Neuronal stem cell (in vitro differentiated cells): ENCODE data around the gene FBXO21.

Experiments
- DNase-seq: peaks from one replicate; pipeline ENCODE4 v3.0.0-alpha.2; 2013; ENCODE audit warnings: low spot score
- H2AFZ ChIP-seq: one replicate; pipeline ENCODE4 v1.6.1; 2013; ENCODE audit warnings: mild to moderate bottlenecking, low read length, inconsistent platforms
- H2AK5ac ChIP-seq: 2 replicates; pipeline ENCODE4 v1.6.1; 2013; ENCODE audit warnings: low read depth, mild to moderate bottlenecking, inconsistent platforms, low read length, moderate library complexity, mixed read lengths
- H2BK120ac ChIP-seq: 2 replicates; pipeline ENCODE4 v1.6.1; 2013; ENCODE audit warnings: low read depth, mild to moderate bottlenecking, inconsistent platforms, low read length, moderate library complexity, mixed read lengths
- H2BK12ac ChIP-seq: one replicate; pipeline ENCODE4 v1.6.1; 2013; ENCODE audit warnings: low read length, inconsistent platforms
- H2BK15ac ChIP-seq: 2 replicates; pipeline ENCODE4 v1.6.1; 2013; ENCODE audit warnings: mild to moderate bottlenecking, low read length, inconsistent platforms, mixed read lengths
- H2BK5ac ChIP-seq: one replicate; pipeline ENCODE4 v1.6.1; 2013; ENCODE audit warnings: inconsistent platforms, mild to moderate bottlenecking, low read length, moderate library complexity
- H3K14ac ChIP-seq: one replicate; pipeline ENCODE4 v1.6.1; 2013; ENCODE audit warnings: low read length, inconsistent platforms
- H3K18ac ChIP-seq: 2 replicates; pipeline ENCODE4 v1.6.1; 2013; ENCODE audit warnings: low read length, inconsistent platforms
- H3K23ac ChIP-seq: 2 replicates; pipeline ENCODE4 v1.6.1; 2013; ENCODE audit warnings: low read depth, mild to moderate bottlenecking, mixed read lengths, low read length, inconsistent platforms; ENCODE audit not compliant: poor library complexity
- H3K27ac ChIP-seq: replicated peaks from 3 replicates; pipeline ENCODE4 v1.5.1; 2013; ENCODE audit warnings: low read length, inconsistent platforms
- H3K27me3 ChIP-seq, 3 experiments: 2 replicates each; pipeline ENCODE4 v1.6.1; 2013; ENCODE audit warnings: low read length in 3 of 3, mild to moderate bottlenecking in 2 of 3, inconsistent platforms in 1 of 3, low read depth in 1 of 3, mixed read lengths in 1 of 3, moderate library complexity in 1 of 3; ENCODE audit not compliant: control insufficient read depth in 3 of 3, insufficient read depth in 3 of 3
- H3K36me3 ChIP-seq, 2 donors: replicated peaks in 1 of 2; 2 replicates each; pipeline ENCODE4 v1.6.1; 2013; ENCODE audit warnings: low read length in 2 of 2; ENCODE audit not compliant: control insufficient read depth in 2 of 2, insufficient read depth in 2 of 2
- H3K4ac ChIP-seq: 2 replicates; pipeline ENCODE4 v1.6.1; 2013; ENCODE audit warnings: inconsistent platforms, mild to moderate bottlenecking, low read length, moderate library complexity
- H3K4me1 ChIP-seq, 2 donors: 1 replicate in 1 of 2; 2 replicates in 1 of 2; pipeline ENCODE4 v1.6.1; 2013; ENCODE audit warnings: low read length in 2 of 2, low read depth in 1 of 2; ENCODE audit not compliant: control insufficient read depth in 2 of 2, insufficient read depth in 1 of 2
- H3K4me2 ChIP-seq: one replicate; pipeline ENCODE4 v1.6.1; 2013; ENCODE audit warnings: mild to moderate bottlenecking, low read length, inconsistent platforms; ENCODE audit not compliant: insufficient read depth, poor library complexity, severe bottlenecking
- H3K4me3 ChIP-seq, 2 donors: 2 replicates each; pipeline ENCODE4 v1.5.1; 2013; ENCODE audit warnings: low read length in 2 of 2, mild to moderate bottlenecking in 2 of 2, inconsistent platforms in 1 of 2, moderate library complexity in 1 of 2
- H3K79me1 ChIP-seq: one replicate; pipeline ENCODE4 v1.6.1; 2013; ENCODE audit warnings: low read depth, mild to moderate bottlenecking, inconsistent platforms, low read length, moderate library complexity
- H3K9ac ChIP-seq: one replicate; pipeline ENCODE4 v1.6.1; 2013; ENCODE audit warnings: mild to moderate bottlenecking, low read depth, low read length, inconsistent platforms; ENCODE audit not compliant: poor library complexity
- H3K9me3 ChIP-seq, 2 donors: replicated peaks in 1 of 2; 2 replicates each; pipeline versions ENCODE3 to v1.6.1; 2013; ENCODE audit warnings: low read length in 2 of 2, mild to moderate bottlenecking in 2 of 2, inconsistent platforms in 1 of 2, low read depth in 1 of 2, mixed read lengths in 1 of 2, moderate library complexity in 1 of 2; ENCODE audit not compliant: control insufficient read depth in 2 of 2, insufficient read depth in 1 of 2
- H4K8ac ChIP-seq: one replicate; pipeline ENCODE4 v1.6.1; 2013; ENCODE audit warnings: low read depth, mild to moderate bottlenecking, inconsistent platforms, low read length, moderate library complexity
- H4K91ac ChIP-seq: one replicate; pipeline ENCODE4 v1.6.1; 2013; ENCODE audit warnings: low read length, low read depth, mild to moderate bottlenecking, inconsistent platforms; ENCODE audit not compliant: poor library complexity
- WGBS, 2 donors: extraction: QIAGEN DNeasy Blood & Tissue Kit; methylation state at CpG; one replicate each; pipeline ENCODE4 v1.1.7; 2013; ENCODE audit warnings: missing lambda C conversion rate in 2 of 2, mixed read lengths in 1 of 2; ENCODE audit not compliant: insufficient read length in 2 of 2, insufficient replicate concordance in 1 of 2; ENCODE audit errors: extremely low coverage in 2 of 2; 5-methylcytosine and 5-hydroxymethylcytosine counted together

Gene FBXO21

GRCh38 chr12:117124421-117125271 lies 65.6 kb downstream of the FBXO21 start:
- no peak for DNase-seq
- Histone ChIP-seq H3K14ac (no peak overlapping the region), H2AK5ac (no peak overlapping the region), H3K23ac (no peak overlapping the region), H3K27ac (no peak overlapping the region), H2BK12ac (no peak overlapping the region), H3K79me1 (no peaks in the 10 kb centered on the region), H2AFZ (peak overlapping the region; percentile 20), H4K91ac (no peak overlapping the region), H4K8ac (no peak overlapping the region), H3K9me3 (peaks cover 0 to 21% of the 10 kb centered on the region in 2 donors), H3K4me3 (no peak overlapping the region), H3K4me2 (no peak overlapping the region), H3K18ac (no peak overlapping the region), H3K4me1 (peaks cover 1 to 4% of the 10 kb centered on the region in 2 donors), H2BK120ac (no peak overlapping the region), H3K4ac (no peak overlapping the region), H2BK5ac (no peak overlapping the region), H2BK15ac (no peak overlapping the region), H3K9ac (no peak overlapping the region), H3K27me3 (no peaks in the 10 kb centered on the region), H3K36me3 (no peaks in the 10 kb centered on the region)
- WGBS, 2 donors, result no CpG with 5 or more reads among the region's 8 CpGs

DNA sequence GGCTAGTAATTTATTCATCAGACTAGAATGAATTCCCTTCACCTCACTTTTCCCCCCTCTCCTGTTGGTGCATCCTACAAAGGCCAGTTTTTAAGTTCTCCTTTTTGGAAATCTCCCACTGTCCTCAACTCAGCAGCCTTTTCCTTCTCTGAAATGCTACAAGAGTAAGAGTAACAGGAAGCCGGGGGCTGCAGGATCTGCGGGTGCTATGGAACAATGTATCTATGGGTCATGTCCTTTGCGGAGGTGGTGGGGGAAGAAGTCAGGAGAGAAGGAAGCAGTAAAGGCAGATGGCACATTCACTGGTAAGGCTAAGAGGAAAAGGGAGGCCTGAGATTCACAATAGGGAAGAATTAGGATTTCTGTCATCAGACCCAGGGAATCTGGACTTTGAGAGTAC lies 68.8 kb downstream of the FBXO21 start:
- no peak overlapping the region for H3K4me2 ChIP-seq
- no peak overlapping the region for H2BK15ac ChIP-seq
- H2BK5ac ChIP-seq, result no peak overlapping the region
- H3K23ac ChIP-seq, result no peak overlapping the region
- H3K27me3 ChIP-seq, result no peaks in the 10 kb centered on the region
- H3K36me3 ChIP-seq, result no peaks in the 10 kb centered on the region
- no peak overlapping the region for H4K8ac ChIP-seq
- H3K9ac ChIP-seq, result no peak overlapping the region
- H2AFZ ChIP-seq, result peak overlapping the region; percentile 41
- H2AK5ac ChIP-seq, result no peak overlapping the region
- no peak overlapping the region for H2BK12ac ChIP-seq
- no peaks in the 10 kb centered on the region for H3K79me1 ChIP-seq
- H2BK120ac ChIP-seq, result no peak overlapping the region
- no peak overlapping the region for H3K14ac ChIP-seq
- H4K91ac ChIP-seq, result no peak overlapping the region
- no peak overlapping the region for H3K18ac ChIP-seq
- peaks cover 11 to 15% of the 10 kb centered on the region in 2 donors for H3K4me1 ChIP-seq
- no CpG with 5 or more reads among the region's 3 CpGs for WGBS, 2 donors
- H3K4me3 ChIP-seq, result no peak overlapping the region
- peaks cover 0 to 4% of the 10 kb centered on the region in 2 donors for H3K9me3 ChIP-seq
- H3K4ac ChIP-seq, result no peak overlapping the region
- H3K27ac ChIP-seq, result no peak overlapping the region
- DNase-seq, result no peak

DNA sequence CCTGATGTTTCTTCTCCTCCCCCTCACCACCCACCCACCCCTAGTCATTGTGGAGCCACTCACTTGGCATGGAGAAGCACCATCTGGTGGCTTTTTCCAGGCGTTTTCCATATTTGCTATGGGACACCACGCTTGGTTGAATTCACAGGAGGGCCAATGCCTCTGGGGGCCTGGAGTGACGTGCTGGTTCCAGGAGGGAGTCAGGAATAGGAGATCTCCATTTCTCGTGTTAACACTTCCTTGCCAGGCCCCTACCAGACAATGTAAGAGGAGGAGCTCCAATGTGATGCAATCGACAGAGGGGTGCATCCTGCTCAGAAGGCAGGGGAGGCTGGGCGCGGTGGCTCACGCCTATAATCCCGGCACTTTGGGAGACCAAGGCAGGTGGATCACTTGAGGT lies 69.5 kb downstream of the FBXO21 start:
- no CpG with 5 or more reads among the region's 9 CpGs for WGBS, 2 donors
- Histone ChIP-seq H2BK120ac (no peak overlapping the region), H2AK5ac (no peak overlapping the region), H3K18ac (no peak overlapping the region), H2AFZ (no peak overlapping the region), H3K9ac (no peak overlapping the region), H3K23ac (no peak overlapping the region), H2BK12ac (no peak overlapping the region), H4K8ac (no peak overlapping the region), H3K36me3 (no peaks in the 10 kb centered on the region), H2BK15ac (no peak overlapping the region), H3K79me1 (no peaks in the 10 kb centered on the region), H3K14ac (no peak overlapping the region), H3K4me2 (no peak overlapping the region), H3K4me3 (no peak overlapping the region), H3K27ac (no peak overlapping the region), H3K27me3 (no peaks in the 10 kb centered on the region), H2BK5ac (no peak overlapping the region), H4K91ac (no peak overlapping the region), H3K4me1 (peaks cover 11 to 15% of the 10 kb centered on the region in 2 donors), H3K4ac (no peak overlapping the region), H3K9me3 (no peaks in the 10 kb centered on the region)
- DNase-seq, result no peak

DNA sequence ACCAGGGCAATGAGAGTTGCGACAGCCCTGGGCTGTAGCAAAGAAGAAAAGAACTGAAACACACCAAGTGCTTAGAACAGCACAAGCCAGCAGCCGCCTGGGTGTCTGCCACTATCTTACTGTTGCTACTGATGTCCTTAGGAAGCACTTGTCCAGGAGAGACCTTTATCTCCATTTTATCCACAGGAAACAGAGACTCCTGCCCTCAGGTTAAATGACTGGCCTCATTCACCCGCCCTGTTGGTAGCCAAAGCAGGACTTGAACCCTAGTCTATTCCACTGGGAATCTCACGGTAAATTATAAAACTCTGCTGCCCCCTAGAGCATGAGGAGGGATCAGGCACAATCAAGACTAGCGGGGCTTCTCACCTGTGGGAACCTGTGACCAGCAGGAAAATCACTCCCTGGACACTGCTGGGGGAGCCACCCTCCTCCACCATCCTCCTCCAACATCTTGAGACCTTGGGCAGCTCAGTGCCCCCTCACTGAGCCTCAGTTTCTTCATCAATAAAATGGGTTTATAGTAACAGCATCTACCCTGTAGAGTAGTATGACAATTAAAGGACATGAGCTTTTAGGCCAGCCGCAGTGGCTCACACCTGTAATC lies 70.6 kb downstream of the FBXO21 start:
- Histone ChIP-seq H2AFZ (peak overlapping the region; percentile 87), H2AK5ac (peak overlapping the region; percentile 48), H3K9ac (no peak overlapping the region), H4K91ac (no peak overlapping the region), H3K23ac (no peak overlapping the region), H4K8ac (no peak overlapping the region), H2BK12ac (peak overlapping the region; percentile 47), H3K27ac (peak overlapping the region; percentile 67), H3K36me3 (no peaks in the 10 kb centered on the region), H3K4me3 (no peak overlapping the region), H2BK15ac (peak overlapping the region; percentile 46), H3K79me1 (no peaks in the 10 kb centered on the region), H3K27me3 (no peaks in the 10 kb centered on the region), H2BK5ac (no peak overlapping the region), H3K4ac (no peak overlapping the region), H3K14ac (no peak overlapping the region), H3K4me1 (peaks cover 11% of the 10 kb centered on the region in 2 donors), H3K9me3 (no peaks in the 10 kb centered on the region), H3K18ac (no peak overlapping the region), H2BK120ac (peak overlapping the region; percentile 68), H3K4me2 (no peak overlapping the region)
- peak; percentile 51 for DNase-seq
- no CpG with 5 or more reads among the region's 6 CpGs for WGBS, 2 donors
